Measurements from ENCODE around the gene DNAAF5.

The DNAAF5 gene

DNA sequence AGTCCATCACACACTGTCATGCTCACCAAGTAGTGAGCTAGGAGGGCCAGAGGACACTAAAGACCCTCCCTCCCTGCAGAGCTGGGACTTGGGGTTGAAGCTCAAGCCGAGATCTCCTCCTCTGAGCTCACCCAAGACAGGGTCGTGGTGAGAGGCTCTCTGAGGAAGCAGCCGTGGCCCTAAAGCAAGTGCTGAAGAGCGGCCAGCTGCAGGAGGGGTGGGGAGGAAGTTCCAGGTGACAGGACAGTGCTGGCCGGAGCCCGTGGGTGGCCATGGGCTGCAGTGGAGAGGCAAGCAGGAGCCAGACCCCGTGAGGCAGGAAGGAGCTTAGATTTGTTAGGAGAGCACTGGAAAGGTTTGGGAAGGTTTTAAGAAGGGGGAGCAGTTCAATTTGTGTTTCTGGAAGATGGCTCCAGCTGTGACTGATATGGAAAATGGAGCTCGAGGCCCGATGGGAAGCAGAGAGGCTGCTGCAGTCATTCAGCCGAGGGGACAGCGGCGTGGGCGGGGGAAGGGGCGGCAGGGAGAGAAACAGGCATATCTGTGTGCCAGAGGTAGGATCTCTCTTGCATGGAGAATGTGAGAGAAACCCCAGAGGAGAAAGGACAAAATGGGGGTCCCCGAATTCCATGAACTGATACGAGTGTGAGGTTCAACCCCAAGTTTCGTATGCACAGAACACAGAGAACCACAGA is 26.9 kb upstream of the DNAAF5 start:
- Histone ChIP-seq H3K27me3 (ENCODE audit: control insufficient read depth in 3 of 3, insufficient read depth in 3 of 3, low read depth in 1 of 3, low read length in 3 of 3) (no peaks in the 10 kb centered on the region), H3K4me2 (ENCODE audit: insufficient read depth, low read length, poor library complexity, severe bottlenecking) (no peak overlapping the region), H2BK15ac (ENCODE audit: low read length) (peak overlapping the region; percentile 67), H2AK5ac (ENCODE audit: low read depth, low read length) (no peak overlapping the region), H3K27ac (replicated peaks; ENCODE audit: low read length) (no peak overlapping the region), H3K4ac (ENCODE audit: low read length) (no peak overlapping the region), H3K14ac (ENCODE audit: low read length) (peak overlapping the region; percentile 63), H3K23ac (ENCODE audit: low read depth, low read length, poor library complexity) (no peak overlapping the region), H2AFZ (ENCODE audit: low read length) (peak overlapping the region; percentile 69), H4K91ac (ENCODE audit: low read depth, low read length, poor library complexity) (no peak overlapping the region), H2BK12ac (ENCODE audit: low read length) (peak overlapping the region; percentile 41), H3K18ac (ENCODE audit: low read length) (peak overlapping the region; percentile 83), H3K79me1 (ENCODE audit: low read depth, low read length) (peaks cover 2% of the 10 kb centered on the region), H3K9me3 (replicated peaks in 1 of 2; ENCODE audit: control insufficient read depth in 2 of 2, insufficient read depth in 1 of 2, low read depth in 1 of 2, low read length in 2 of 2) (peaks cover 2 to 3% of the 10 kb centered on the region in 2 donors), H2BK5ac (ENCODE audit: low read length) (no peak overlapping the region), H3K4me3 (ENCODE audit: low read length in 2 of 2) (no peak overlapping the region), H3K4me1 (ENCODE audit: control insufficient read depth in 2 of 2, insufficient read depth in 1 of 2, low read depth in 1 of 2, low read length in 2 of 2) (peaks cover 6 to 7% of the 10 kb centered on the region in 2 donors), H4K8ac (ENCODE audit: low read depth, low read length) (peak overlapping the region; percentile 17), H2BK120ac (ENCODE audit: low read depth, low read length) (no peak overlapping the region), H3K9ac (ENCODE audit: low read depth, low read length, poor library complexity) (peak overlapping the region; percentile 44), H3K36me3 (replicated peaks in 1 of 2; ENCODE audit: control insufficient read depth in 2 of 2, insufficient read depth in 2 of 2, low read length in 2 of 2) (peaks cover 0 to 6% of the 10 kb centered on the region in 2 donors)
- DNase-seq (ENCODE audit: low spot score) = no peak
- no CpG with 5 or more reads among the region's 17 CpGs for WGBS, 2 donors (ENCODE audit: extremely low coverage in 2 of 2, insufficient read length in 2 of 2, insufficient replicate concordance in 1 of 2)

GRCh38 chr7:701086-701671 is 25.3 kb upstream of the DNAAF5 start:
- no peak overlapping the region for H2AK5ac ChIP-seq (ENCODE audit: low read depth, low read length)
- H2BK120ac ChIP-seq (ENCODE audit: low read depth, low read length) = no peak overlapping the region
- H2AFZ ChIP-seq (ENCODE audit: low read length) = no peak overlapping the region
- H3K36me3 ChIP-seq (replicated peaks in 1 of 2; ENCODE audit: control insufficient read depth in 2 of 2, insufficient read depth in 2 of 2, low read length in 2 of 2) = peaks cover 0 to 6% of the 10 kb centered on the region in 2 donors
- no peak overlapping the region for H3K14ac ChIP-seq (ENCODE audit: low read length)
- no peaks in the 10 kb centered on the region for H3K27me3 ChIP-seq (ENCODE audit: control insufficient read depth in 3 of 3, insufficient read depth in 3 of 3, low read depth in 1 of 3, low read length in 3 of 3)
- H3K27ac ChIP-seq (replicated peaks; ENCODE audit: low read length) = no peak overlapping the region
- no peak overlapping the region for H3K18ac ChIP-seq (ENCODE audit: low read length)
- DNase-seq (ENCODE audit: low spot score) = no peak
- H3K4me3 ChIP-seq (ENCODE audit: low read length in 2 of 2) = no peak overlapping the region
- peaks cover 6 to 7% of the 10 kb centered on the region in 2 donors for H3K4me1 ChIP-seq (ENCODE audit: control insufficient read depth in 2 of 2, insufficient read depth in 1 of 2, low read depth in 1 of 2, low read length in 2 of 2)
- H4K8ac ChIP-seq (ENCODE audit: low read depth, low read length) = no peak overlapping the region
- no peak overlapping the region for H2BK15ac ChIP-seq (ENCODE audit: low read length)
- no peak overlapping the region for H3K9ac ChIP-seq (ENCODE audit: low read depth, low read length, poor library complexity)
- no CpG with 5 or more reads among the region's 4 CpGs for WGBS, 2 donors (ENCODE audit: extremely low coverage in 2 of 2, insufficient read length in 2 of 2, insufficient replicate concordance in 1 of 2)
- no peak overlapping the region for H2BK12ac ChIP-seq (ENCODE audit: low read length)
- no peak overlapping the region for H4K91ac ChIP-seq (ENCODE audit: low read depth, low read length, poor library complexity)
- H3K4me2 ChIP-seq (ENCODE audit: insufficient read depth, low read length, poor library complexity, severe bottlenecking) = no peak overlapping the region
- H2BK5ac ChIP-seq (ENCODE audit: low read length) = no peak overlapping the region
- no peak overlapping the region for H3K23ac ChIP-seq (ENCODE audit: low read depth, low read length, poor library complexity)
- peaks cover 2 to 3% of the 10 kb centered on the region in 2 donors for H3K9me3 ChIP-seq (replicated peaks in 1 of 2; ENCODE audit: control insufficient read depth in 2 of 2, insufficient read depth in 1 of 2, low read depth in 1 of 2, low read length in 2 of 2)
- peaks cover 2% of the 10 kb centered on the region for H3K79me1 ChIP-seq (ENCODE audit: low read depth, low read length)
- H3K4ac ChIP-seq (ENCODE audit: low read length) = no peak overlapping the region

GRCh38 chr7:703049-703448 is 23.4 kb upstream of the DNAAF5 start:
- H3K9ac ChIP-seq (ENCODE audit: low read depth, low read length, poor library complexity) = no peak overlapping the region
- WGBS, 2 donors (ENCODE audit: extremely low coverage in 2 of 2, insufficient read length in 2 of 2, insufficient replicate concordance in 1 of 2) = no CpG with 5 or more reads among the region's 3 CpGs

DNA sequence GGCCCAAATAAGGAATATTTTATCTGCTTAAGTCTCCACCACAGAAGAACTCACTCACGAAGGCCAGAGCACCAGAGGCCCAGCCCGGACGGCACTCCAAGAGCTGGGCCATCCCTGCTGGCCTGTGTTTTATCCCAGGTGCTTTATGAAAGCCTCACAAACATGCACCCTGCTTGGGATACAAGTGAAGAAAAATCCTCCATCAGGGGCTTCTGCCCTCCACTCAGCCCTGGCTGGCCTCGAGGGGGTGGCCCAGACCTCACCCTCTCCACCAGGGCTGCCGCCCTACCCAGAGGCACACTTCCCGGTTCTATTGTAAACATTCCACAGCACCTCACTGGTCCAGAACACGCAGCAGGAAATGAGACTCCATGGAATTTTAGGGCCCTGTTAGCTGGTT is 19.8 kb upstream of the DNAAF5 start:
- Histone ChIP-seq H4K8ac (ENCODE audit: low read depth, low read length) (no peak overlapping the region), H3K4me2 (ENCODE audit: insufficient read depth, low read length, poor library complexity, severe bottlenecking) (no peak overlapping the region)
- DNase-seq (ENCODE audit: low spot score) = no peak

More at GRCh38 chr7:703049-703448, 23.4 kb upstream of the DNAAF5 start:
- H3K4me1 ChIP-seq (ENCODE audit: control insufficient read depth in 2 of 2, insufficient read depth in 1 of 2, low read depth in 1 of 2, low read length in 2 of 2) = peaks cover 6 to 7% of the 10 kb centered on the region in 2 donors
- no peak overlapping the region for H3K18ac ChIP-seq (ENCODE audit: low read length)
- H3K27me3 ChIP-seq (ENCODE audit: control insufficient read depth in 3 of 3, insufficient read depth in 3 of 3, low read depth in 1 of 3, low read length in 3 of 3) = no peaks in the 10 kb centered on the region
- H3K9me3 ChIP-seq (replicated peaks in 1 of 2; ENCODE audit: control insufficient read depth in 2 of 2, insufficient read depth in 1 of 2, low read depth in 1 of 2, low read length in 2 of 2) = peaks cover 2 to 3% of the 10 kb centered on the region in 2 donors
- H3K4me2 ChIP-seq (ENCODE audit: insufficient read depth, low read length, poor library complexity, severe bottlenecking) = no peak overlapping the region
- DNase-seq (ENCODE audit: low spot score) = no peak
- H2BK120ac ChIP-seq (ENCODE audit: low read depth, low read length) = no peak overlapping the region
- H4K91ac ChIP-seq (ENCODE audit: low read depth, low read length, poor library complexity) = no peak overlapping the region
- no peak overlapping the region for H3K4ac ChIP-seq (ENCODE audit: low read length)
- no peak overlapping the region for H2AFZ ChIP-seq (ENCODE audit: low read length)
- no peak overlapping the region for H2AK5ac ChIP-seq (ENCODE audit: low read depth, low read length)
- H2BK5ac ChIP-seq (ENCODE audit: low read length) = no peak overlapping the region
- no peak overlapping the region for H3K14ac ChIP-seq (ENCODE audit: low read length)
- no peak overlapping the region for H3K27ac ChIP-seq (replicated peaks; ENCODE audit: low read length)
- H3K4me3 ChIP-seq (ENCODE audit: low read length in 2 of 2) = no peak overlapping the region
- H2BK15ac ChIP-seq (ENCODE audit: low read length) = no peak overlapping the region
- H3K23ac ChIP-seq (ENCODE audit: low read depth, low read length, poor library complexity) = no peak overlapping the region
- H4K8ac ChIP-seq (ENCODE audit: low read depth, low read length) = no peak overlapping the region
- H2BK12ac ChIP-seq (ENCODE audit: low read length) = no peak overlapping the region
- H3K79me1 ChIP-seq (ENCODE audit: low read depth, low read length) = no peaks in the 10 kb centered on the region
- H3K36me3 ChIP-seq (replicated peaks in 1 of 2; ENCODE audit: control insufficient read depth in 2 of 2, insufficient read depth in 2 of 2, low read length in 2 of 2) = peaks cover 0 to 6% of the 10 kb centered on the region in 2 donors

More for the DNA sequence above, 19.8 kb upstream of the DNAAF5 start:
- Histone ChIP-seq H3K4me3 (ENCODE audit: low read length in 2 of 2) (no peak overlapping the region), H3K4me1 (ENCODE audit: control insufficient read depth in 2 of 2, insufficient read depth in 1 of 2, low read depth in 1 of 2, low read length in 2 of 2) (no peaks in the 10 kb centered on the region), H2AFZ (ENCODE audit: low read length) (no peak overlapping the region), H3K18ac (ENCODE audit: low read length) (no peak overlapping the region), H2AK5ac (ENCODE audit: low read depth, low read length) (no peak overlapping the region), H2BK120ac (ENCODE audit: low read depth, low read length) (no peak overlapping the region), H3K9me3 (replicated peaks in 1 of 2; ENCODE audit: control insufficient read depth in 2 of 2, insufficient read depth in 1 of 2, low read depth in 1 of 2, low read length in 2 of 2) (peaks cover 2 to 3% of the 10 kb centered on the region in 2 donors), H3K23ac (ENCODE audit: low read depth, low read length, poor library complexity) (no peak overlapping the region), H3K36me3 (replicated peaks in 1 of 2; ENCODE audit: control insufficient read depth in 2 of 2, insufficient read depth in 2 of 2, low read length in 2 of 2) (peaks cover 0 to 2% of the 10 kb centered on the region in 2 donors), H3K9ac (ENCODE audit: low read depth, low read length, poor library complexity) (no peak overlapping the region), H2BK5ac (ENCODE audit: low read length) (no peak overlapping the region), H3K14ac (ENCODE audit: low read length) (no peak overlapping the region), H2BK12ac (ENCODE audit: low read length) (no peak overlapping the region), H2BK15ac (ENCODE audit: low read length) (no peak overlapping the region), H3K27ac (replicated peaks; ENCODE audit: low read length) (no peak overlapping the region), H3K4ac (ENCODE audit: low read length) (no peak overlapping the region), H4K91ac (ENCODE audit: low read depth, low read length, poor library complexity) (no peak overlapping the region), H3K27me3 (ENCODE audit: control insufficient read depth in 3 of 3, insufficient read depth in 3 of 3, low read depth in 1 of 3, low read length in 3 of 3) (no peaks in the 10 kb centered on the region), H3K79me1 (ENCODE audit: low read depth, low read length) (peaks cover under 1% of the 10 kb centered on the region)
- no CpG with 5 or more reads among the region's 7 CpGs for WGBS, 2 donors (ENCODE audit: extremely low coverage in 2 of 2, insufficient read length in 2 of 2, insufficient replicate concordance in 1 of 2)

Data from neuronal stem cell (in vitro differentiated cells).